Measurements from ENCODE around the gene ARHGEF6.

The ARHGEF6 gene

GRCh38 chrX:136687457-136687856, 93.3 kb downstream of the ARHGEF6 start:
- no peak for DNase-seq

- DNase-seq, result no peak
Measured at GRCh38 chrX:136684120-136684519, 96.6 kb downstream of the ARHGEF6 start.

GRCh38 chrX:136679531-136679930, 101.2 kb downstream of the ARHGEF6 start:
- no peak for DNase-seq

- no peak for DNase-seq
Measured at GRCh38 chrX:136674270-136674985, 106.3 kb downstream of the ARHGEF6 start.

- DNase-seq, result no peak
Measured at GRCh38 chrX:136671006-136671610, 109.6 kb downstream of the ARHGEF6 start.

- no peak for DNase-seq
Measured at GRCh38 chrX:136667446-136668168, 113.1 kb downstream of the ARHGEF6 start.

GRCh38 chrX:136666088-136666487, 114.6 kb downstream of the ARHGEF6 start:
- no peak for DNase-seq

- DNase-seq, result no peak
Measured at GRCh38 chrX:136665258-136665900, 115.4 kb downstream of the ARHGEF6 start.

GRCh38 chrX:136662976-136663375, 117.8 kb downstream of the ARHGEF6 start:
- DNase-seq, result no peak

- no peak for DNase-seq
Measured at GRCh38 chrX:136662104-136662503, 118.6 kb downstream of the ARHGEF6 start.

GRCh38 chrX:136660896-136661295, 119.8 kb downstream of the ARHGEF6 start:
- no peak for DNase-seq

GRCh38 chrX:136659174-136659573, 121.6 kb downstream of the ARHGEF6 start:
- no peak for DNase-seq

- no peak for DNase-seq
Measured at GRCh38 chrX:136658151-136658550, 122.6 kb downstream of the ARHGEF6 start.

- no peak for DNase-seq
Measured at GRCh38 chrX:136656361-136656964, 124.3 kb downstream of the ARHGEF6 start.

- DNase-seq, result no peak
Measured at GRCh38 chrX:136652822-136653723, 127.7 kb downstream of the ARHGEF6 start.

- DNase-seq, result no peak
Measured at GRCh38 chrX:136650811-136651210, 129.9 kb downstream of the ARHGEF6 start.

GRCh38 chrX:136647677-136648360, 132.9 kb downstream of the ARHGEF6 start, which contains the start of gene CD40LG:
TSS of gene CD40LG (plus strand) at chrX:136648158. CDS start at chrX:136648249, 91 bp downstream.
- no peak for DNase-seq

GRCh38 chrX:136646602-136647239, 134.0 kb downstream of the ARHGEF6 start:
- DNase-seq, result no peak

GRCh38 chrX:136643243-136643642, 137.5 kb downstream of the ARHGEF6 start:
- no peak for DNase-seq

GRCh38 chrX:136639506-136640176, 141.1 kb downstream of the ARHGEF6 start:
- DNase-seq, result no peak

All from NCI-H510A treated with DMSO at 0.1 percent for 48 hours (cell line).